ENCODE results near the gene MOCS1. TPM values are rescaled to one million over a fixed set of nuclear protein-coding genes. Genes with fewer than 3 reads are reported as not detected.

MOCS1 gene
- total RNA-seq, 2 experiments from 2014 or later, result 0.51 to 0.76 TPM

DNA sequence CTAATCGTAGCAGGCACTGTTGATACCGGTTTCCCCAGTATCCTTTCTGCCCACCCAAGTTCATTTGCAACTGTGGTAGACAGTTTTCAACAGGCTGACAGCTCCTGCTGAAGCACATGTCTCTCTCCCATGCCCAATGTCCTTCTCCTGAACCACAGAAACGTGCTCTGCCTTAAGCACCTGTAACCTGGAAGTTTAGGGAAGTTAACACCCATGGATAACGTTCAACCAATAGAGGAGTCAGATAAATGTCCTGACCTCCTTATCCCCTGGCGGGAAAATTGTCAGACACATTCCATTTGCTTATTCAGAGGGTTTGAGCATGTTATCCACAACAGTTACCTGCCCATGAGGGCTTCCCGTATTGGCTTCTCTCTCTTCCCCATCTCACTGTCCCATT lies 29.8 kb upstream of the MOCS1 start:
- Mint-ChIP-seq H3K27me3 (peaks cover 9% of the 10 kb centered on the region), H3K36me3 (no peaks in the 10 kb centered on the region), H3K4me1 (ENCODE audit: low read depth) (no peaks in the 10 kb centered on the region), H3K4me3 (no peak overlapping the region), H3K27ac (no peak overlapping the region), H3K9me3 (peaks cover 2% of the 10 kb centered on the region)
- no peak for DNase-seq
- intact Hi-C loops (cut with micrococcal nuclease), result no loop called here
- ChIA-PET POLR2A (no interaction called here), CTCF (no interaction called here)

DNA sequence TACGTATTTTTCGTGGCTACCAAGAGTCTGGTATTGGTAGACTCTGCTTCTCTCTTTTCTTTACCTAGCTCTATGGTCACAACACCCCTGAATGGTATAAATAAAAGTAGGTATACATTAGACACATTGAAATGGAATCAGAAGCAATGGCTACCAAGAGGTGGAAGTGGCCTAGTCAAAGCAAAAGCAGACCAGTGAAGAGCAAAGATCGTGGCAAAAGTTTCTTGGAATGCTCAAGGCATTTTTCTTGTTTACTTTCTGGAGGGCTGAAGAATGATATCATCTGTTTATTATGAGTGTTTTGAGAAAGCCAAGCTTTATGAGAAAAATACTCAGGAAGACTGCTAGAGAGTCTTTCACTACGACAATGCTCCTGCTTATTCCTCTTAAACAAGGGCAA lies 28.6 kb upstream of the MOCS1 start:
- H3K4me3 Mint-ChIP-seq, result no peak overlapping the region
- peaks cover 2% of the 10 kb centered on the region for H3K9me3 Mint-ChIP-seq
- no peaks in the 10 kb centered on the region for H3K36me3 Mint-ChIP-seq
- no peaks in the 10 kb centered on the region for H3K4me1 Mint-ChIP-seq (ENCODE audit: low read depth)
- H3K27ac Mint-ChIP-seq, result no peak overlapping the region
- intact Hi-C loops (cut with micrococcal nuclease), result no loop called here
- H3K27me3 Mint-ChIP-seq, result peaks cover 9% of the 10 kb centered on the region
- DNase-seq, result no peak
- ChIA-PET POLR2A (no interaction called here), CTCF (no interaction called here)

DNA sequence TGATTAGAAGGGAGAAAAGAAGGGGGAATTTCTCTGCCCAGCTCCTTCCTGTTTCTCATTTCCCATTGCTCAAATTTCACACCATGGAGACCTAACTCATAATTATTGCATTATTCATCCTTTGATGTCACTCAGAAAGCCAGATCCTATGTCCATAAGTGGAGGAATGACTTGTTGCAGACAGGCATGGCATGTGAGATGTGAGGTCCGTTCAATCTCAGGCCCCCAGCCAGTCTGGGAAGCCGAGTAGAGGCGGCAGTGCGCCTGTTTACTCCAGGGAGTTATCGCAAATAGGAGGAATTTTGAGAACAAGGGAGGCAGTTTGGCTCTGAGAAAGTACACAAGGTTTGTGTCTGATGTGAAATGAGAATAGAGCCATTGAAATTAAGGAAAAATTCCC lies 26.9 kb upstream of the MOCS1 start:
- CTCF ChIA-PET, result no interaction called here
- Mint-ChIP-seq H3K27ac (no peak overlapping the region), H3K27me3 (peaks cover 9% of the 10 kb centered on the region), H3K36me3 (no peaks in the 10 kb centered on the region), H3K4me1 (ENCODE audit: low read depth) (no peaks in the 10 kb centered on the region), H3K4me3 (no peak overlapping the region), H3K9me3 (peaks cover 2% of the 10 kb centered on the region)
- intact Hi-C loops (cut with micrococcal nuclease), result no loop called here
- POLR2A ChIA-PET, result no interaction called here
- DNase-seq, result no peak

DNA sequence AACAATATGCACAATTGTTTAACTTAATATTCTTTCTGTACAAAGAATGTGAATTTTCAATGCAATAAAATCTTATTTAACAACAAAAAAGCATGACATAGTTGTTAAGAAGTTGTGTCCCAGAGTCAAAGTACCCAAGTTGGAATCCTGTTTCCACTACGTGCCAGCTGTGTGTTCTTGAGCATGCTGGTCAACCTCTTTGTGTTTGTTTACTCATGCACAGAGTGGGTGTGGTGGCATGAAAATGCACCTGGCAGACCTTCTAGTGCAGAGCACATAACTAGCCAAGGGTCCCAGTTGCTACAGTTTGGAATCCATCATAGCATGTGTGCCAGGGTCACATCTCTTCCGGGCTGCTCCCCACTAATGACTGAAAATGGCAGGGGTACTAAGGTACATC lies 24.7 kb upstream of the MOCS1 start:
- ChIA-PET CTCF (no interaction called here), POLR2A (no interaction called here)
- no peak for DNase-seq
- Mint-ChIP-seq H3K27me3 (peaks cover 7% of the 10 kb centered on the region), H3K4me1 (ENCODE audit: low read depth) (no peaks in the 10 kb centered on the region), H3K4me3 (no peak overlapping the region), H3K36me3 (no peaks in the 10 kb centered on the region), H3K9me3 (peaks cover 7% of the 10 kb centered on the region), H3K27ac (no peak overlapping the region)
- intact Hi-C loops (cut with micrococcal nuclease), result no loop called here

DNA sequence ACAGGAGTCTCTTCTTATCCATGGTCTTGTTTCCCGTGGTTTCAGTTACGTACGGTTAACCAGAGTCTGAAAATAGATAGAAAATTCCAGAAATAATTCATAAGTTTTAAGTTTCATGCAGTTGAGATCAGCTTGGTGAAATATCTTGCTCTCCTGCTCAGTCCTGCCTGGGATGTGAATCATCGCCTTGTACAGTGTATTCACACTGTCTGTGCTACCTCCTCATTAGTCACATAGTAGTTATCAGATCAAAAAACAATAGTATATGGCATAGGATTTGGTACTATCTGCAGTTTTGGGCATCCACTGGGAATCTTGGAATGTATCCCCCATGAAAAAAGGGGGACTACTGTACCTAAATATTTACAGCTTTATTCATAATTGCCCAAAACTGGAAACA lies 22.7 kb upstream of the MOCS1 start:
- ChIA-PET POLR2A (no interaction called here), CTCF (no interaction called here)
- H3K27me3 Mint-ChIP-seq, result peaks cover 2% of the 10 kb centered on the region
- H3K4me1 Mint-ChIP-seq (ENCODE audit: low read depth), result no peaks in the 10 kb centered on the region
- no peak overlapping the region for H3K27ac Mint-ChIP-seq
- H3K4me3 Mint-ChIP-seq, result no peak overlapping the region
- no peak for DNase-seq
- no peaks in the 10 kb centered on the region for H3K36me3 Mint-ChIP-seq
- intact Hi-C loops (cut with micrococcal nuclease), result no loop called here
- peaks cover 7% of the 10 kb centered on the region for H3K9me3 Mint-ChIP-seq

GRCh38 chr6:39953076-39953618 lies 18.9 kb upstream of the MOCS1 start:
- no peaks in the 10 kb centered on the region for H3K4me1 Mint-ChIP-seq (ENCODE audit: low read depth)

GRCh38 chr6:39952167-39952566 lies 17.9 kb upstream of the MOCS1 start:
- intact Hi-C loops (cut with micrococcal nuclease), result no loop called here
- ChIA-PET CTCF (no interaction called here), POLR2A (no interaction called here)
- no peaks in the 10 kb centered on the region for H3K27me3 Mint-ChIP-seq
- H3K4me3 Mint-ChIP-seq, result no peak overlapping the region
- no peak overlapping the region for H3K27ac Mint-ChIP-seq
- no peak for DNase-seq
- no peaks in the 10 kb centered on the region for H3K36me3 Mint-ChIP-seq
- peaks cover 5% of the 10 kb centered on the region for H3K9me3 Mint-ChIP-seq
- no peaks in the 10 kb centered on the region for H3K4me1 Mint-ChIP-seq (ENCODE audit: low read depth)

More at GRCh38 chr6:39953076-39953618, 18.9 kb upstream of the MOCS1 start:
- Mint-ChIP-seq H3K9me3 (peaks cover 5% of the 10 kb centered on the region), H3K4me3 (no peak overlapping the region), H3K27ac (no peak overlapping the region), H3K36me3 (no peaks in the 10 kb centered on the region), H3K27me3 (no peaks in the 10 kb centered on the region)
- intact Hi-C loops (cut with micrococcal nuclease), result no loop called here
- CTCF ChIA-PET, result no interaction called here
- DNase-seq, result no peak
- POLR2A ChIA-PET, result no interaction called here

DNA sequence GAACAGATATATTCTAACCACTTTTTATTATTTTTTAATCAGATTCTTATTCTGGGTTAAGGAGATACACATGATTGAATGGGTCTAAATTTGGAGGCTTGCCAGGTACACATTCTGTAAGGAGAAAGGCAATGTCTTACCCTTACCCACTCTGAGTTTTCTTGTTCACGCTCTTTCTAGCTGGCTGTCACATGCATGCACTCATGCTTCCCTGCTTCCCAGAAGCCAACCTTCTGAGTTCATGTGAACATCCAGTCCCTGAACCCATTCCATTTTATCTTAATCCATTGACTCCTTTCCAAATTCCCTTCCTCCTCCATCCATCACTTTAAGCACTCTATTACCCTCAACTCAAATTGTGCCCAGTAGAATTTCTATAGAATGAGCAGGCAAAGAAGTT lies 17.5 kb upstream of the MOCS1 start:
- H3K4me3 Mint-ChIP-seq, result no peak overlapping the region
- H3K27me3 Mint-ChIP-seq, result no peaks in the 10 kb centered on the region
- H3K9me3 Mint-ChIP-seq, result peaks cover 5% of the 10 kb centered on the region
- POLR2A ChIA-PET, result no interaction called here
- H3K27ac Mint-ChIP-seq, result no peak overlapping the region
- H3K36me3 Mint-ChIP-seq, result no peaks in the 10 kb centered on the region
- intact Hi-C loops (cut with micrococcal nuclease), result no loop called here
- no peak for DNase-seq
- CTCF ChIA-PET, result no interaction called here
- no peaks in the 10 kb centered on the region for H3K4me1 Mint-ChIP-seq (ENCODE audit: low read depth)

GRCh38 chr6:39951191-39951590 lies 16.9 kb upstream of the MOCS1 start:
- Mint-ChIP-seq H3K4me3 (no peak overlapping the region), H3K27ac (no peak overlapping the region), H3K4me1 (ENCODE audit: low read depth) (no peaks in the 10 kb centered on the region), H3K9me3 (peaks cover 5% of the 10 kb centered on the region), H3K36me3 (no peaks in the 10 kb centered on the region), H3K27me3 (no peaks in the 10 kb centered on the region)
- POLR2A ChIA-PET, result no interaction called here
- intact Hi-C loops (cut with micrococcal nuclease), result no loop called here
- DNase-seq, result no peak
- CTCF ChIA-PET, result no interaction called here

GRCh38 chr6:39950125-39950720 lies 16.0 kb upstream of the MOCS1 start:
- CTCF ChIA-PET, result no interaction called here

GRCh38 chr6:39948199-39948791 lies 14.0 kb upstream of the MOCS1 start:
- Mint-ChIP-seq H3K27ac (no peak overlapping the region), H3K36me3 (no peaks in the 10 kb centered on the region), H3K4me3 (no peak overlapping the region), H3K27me3 (no peaks in the 10 kb centered on the region), H3K4me1 (ENCODE audit: low read depth) (no peaks in the 10 kb centered on the region), H3K9me3 (no peaks in the 10 kb centered on the region)
- POLR2A ChIA-PET, result no interaction called here
- intact Hi-C loops (cut with micrococcal nuclease), result no loop called here
- CTCF ChIA-PET, result no interaction called here
- DNase-seq, result no peak

More at GRCh38 chr6:39950125-39950720, 16.0 kb upstream of the MOCS1 start:
- Mint-ChIP-seq H3K27me3 (no peaks in the 10 kb centered on the region), H3K9me3 (peaks cover 4% of the 10 kb centered on the region), H3K27ac (no peak overlapping the region), H3K4me1 (ENCODE audit: low read depth) (no peaks in the 10 kb centered on the region), H3K4me3 (no peak overlapping the region), H3K36me3 (no peaks in the 10 kb centered on the region)
- POLR2A ChIA-PET, result no interaction called here
- intact Hi-C loops (cut with micrococcal nuclease), result no loop called here
- DNase-seq, result no peak

GRCh38 chr6:39947611-39948068 lies 13.4 kb upstream of the MOCS1 start:
- no peaks in the 10 kb centered on the region for H3K9me3 Mint-ChIP-seq
- H3K36me3 Mint-ChIP-seq, result no peaks in the 10 kb centered on the region
- no peaks in the 10 kb centered on the region for H3K27me3 Mint-ChIP-seq
- no peak for DNase-seq
- ChIA-PET POLR2A (no interaction called here), CTCF (no interaction called here)
- no peaks in the 10 kb centered on the region for H3K4me1 Mint-ChIP-seq (ENCODE audit: low read depth)
- intact Hi-C loops (cut with micrococcal nuclease), result no loop called here
- no peak overlapping the region for H3K27ac Mint-ChIP-seq
- no peak overlapping the region for H3K4me3 Mint-ChIP-seq

DNA sequence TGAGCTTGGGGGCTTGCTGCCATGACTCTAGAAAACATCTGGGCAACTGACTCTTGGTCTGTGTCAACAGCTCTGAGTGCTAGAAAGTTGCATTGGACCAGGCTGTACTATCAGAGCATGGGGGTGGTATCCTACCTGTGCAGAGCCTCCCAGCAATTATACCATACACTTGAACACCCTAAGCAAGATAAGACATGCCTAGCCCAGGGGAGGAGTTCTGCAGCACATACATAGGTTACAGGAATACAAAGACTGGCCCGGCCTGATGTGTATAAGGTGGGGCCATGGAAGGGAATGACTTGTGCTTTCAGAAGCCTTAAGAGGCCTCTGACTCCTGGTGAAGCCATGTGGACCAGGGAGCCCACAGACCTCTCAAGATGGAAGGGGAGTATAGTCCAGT lies 11.4 kb upstream of the MOCS1 start:
- POLR2A ChIA-PET, result no interaction called here
- Mint-ChIP-seq H3K4me3 (no peak overlapping the region), H3K9me3 (no peaks in the 10 kb centered on the region), H3K36me3 (no peaks in the 10 kb centered on the region), H3K27ac (no peak overlapping the region), H3K27me3 (no peaks in the 10 kb centered on the region), H3K4me1 (ENCODE audit: low read depth) (no peaks in the 10 kb centered on the region)
- CTCF ChIA-PET, result no interaction called here
- intact Hi-C loops (cut with micrococcal nuclease), result no loop called here
- no peak for DNase-seq
